Brain microvascular endothelial cell (primary cell): ENCODE results near the gene SLC28A2.

Experiments
- DNase-seq: peaks from one replicate; pipeline ENCODE4 v3.0.0-alpha.2; 2020
- H3K27ac ChIP-seq: fragments of 250-450 bp; sonication (Bioruptor Pico); 2 replicates; pipeline ENCODE4 v1.5.1; 2020; ENCODE audit warnings: mild to moderate bottlenecking, moderate library complexity
- H3K27me3 ChIP-seq: fragments of 250-450 bp; sonication (Bioruptor Pico); replicated peaks from 2 replicates; pipeline ENCODE4 v1.5.1; 2020; ENCODE audit warnings: mild to moderate bottlenecking
- H3K36me3 ChIP-seq: fragments of 250-450 bp; sonication (Bioruptor Pico); replicated peaks from 2 replicates; pipeline ENCODE4 v1.5.1; 2020; ENCODE audit warnings: mild to moderate bottlenecking
- H3K4me3 ChIP-seq: 2 replicates; pipeline ENCODE4 v1.5.1; 2011; ENCODE audit warnings: low read depth, mild to moderate bottlenecking, control low read depth, low read length, moderate library complexity
- in situ Hi-C: cut with HindIII; loops from 2 replicates; pipeline ENCODE4 v1.10.0; 2017; ENCODE audit warnings: low sequenced_read_pairs, low pct_ligation_motif_present
- TF ChIP-seq, protein P1 (sequence below): IDR thresholded peaks from 2 replicates; pipeline ENCODE4 v1.5.1; 2011; ENCODE audit warnings: low read depth, mild to moderate bottlenecking, moderate library complexity, low read length, control low read depth, inconsistent platforms; ENCODE audit errors: missing control alignments

The SLC28A2 gene

DNA sequence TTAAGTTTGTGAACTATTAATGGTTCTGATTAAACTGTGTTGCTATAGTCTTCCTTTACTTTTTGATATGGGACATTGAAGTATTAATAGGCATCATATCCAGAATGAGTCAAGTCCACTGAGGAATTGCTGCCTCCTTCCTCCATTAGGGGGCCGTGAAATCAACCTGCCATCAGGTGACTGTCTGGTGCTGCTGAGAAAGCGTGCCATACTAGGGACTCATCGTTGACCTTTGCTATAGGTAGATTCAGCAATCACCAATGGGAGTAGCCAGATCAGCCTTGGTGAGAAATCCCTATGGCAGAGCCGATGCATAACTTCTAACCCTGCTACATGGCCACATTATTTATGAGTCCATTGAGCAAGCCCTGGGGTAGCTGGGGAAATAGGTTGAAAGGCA is 30.1 kb upstream of the SLC28A2 start:
- no peak overlapping the region for H3K4me3 ChIP-seq
- no peak overlapping the region for H3K27ac ChIP-seq
- in situ Hi-C loops, result no loop called here
- H3K36me3 ChIP-seq, result no peaks in the 10 kb centered on the region
- no peaks in the 10 kb centered on the region for H3K27me3 ChIP-seq
- TF ChIP-seq, protein P1, sequence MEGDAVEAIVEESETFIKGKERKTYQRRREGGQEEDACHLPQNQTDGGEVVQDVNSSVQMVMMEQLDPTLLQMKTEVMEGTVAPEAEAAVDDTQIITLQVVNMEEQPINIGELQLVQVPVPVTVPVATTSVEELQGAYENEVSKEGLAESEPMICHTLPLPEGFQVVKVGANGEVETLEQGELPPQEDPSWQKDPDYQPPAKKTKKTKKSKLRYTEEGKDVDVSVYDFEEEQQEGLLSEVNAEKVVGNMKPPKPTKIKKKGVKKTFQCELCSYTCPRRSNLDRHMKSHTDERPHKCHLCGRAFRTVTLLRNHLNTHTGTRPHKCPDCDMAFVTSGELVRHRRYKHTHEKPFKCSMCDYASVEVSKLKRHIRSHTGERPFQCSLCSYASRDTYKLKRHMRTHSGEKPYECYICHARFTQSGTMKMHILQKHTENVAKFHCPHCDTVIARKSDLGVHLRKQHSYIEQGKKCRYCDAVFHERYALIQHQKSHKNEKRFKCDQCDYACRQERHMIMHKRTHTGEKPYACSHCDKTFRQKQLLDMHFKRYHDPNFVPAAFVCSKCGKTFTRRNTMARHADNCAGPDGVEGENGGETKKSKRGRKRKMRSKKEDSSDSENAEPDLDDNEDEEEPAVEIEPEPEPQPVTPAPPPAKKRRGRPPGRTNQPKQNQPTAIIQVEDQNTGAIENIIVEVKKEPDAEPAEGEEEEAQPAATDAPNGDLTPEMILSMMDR, result no peak
- no peak for DNase-seq

GRCh38 chr15:45224621-45225217 is 27.3 kb upstream of the SLC28A2 start:
- DNase-seq, result no peak
- H3K27me3 ChIP-seq, result no peaks in the 10 kb centered on the region
- TF ChIP-seq, protein P1, result no peak
- H3K27ac ChIP-seq, result no peak overlapping the region
- in situ Hi-C loops, result no loop called here
- no peaks in the 10 kb centered on the region for H3K36me3 ChIP-seq
- no peak overlapping the region for H3K4me3 ChIP-seq

- H3K36me3 ChIP-seq, result no peaks in the 10 kb centered on the region
- TF ChIP-seq, protein P1, result no peak
- no peaks in the 10 kb centered on the region for H3K27me3 ChIP-seq
- H3K4me3 ChIP-seq, result no peak overlapping the region
- DNase-seq, result no peak
- in situ Hi-C loops, result no loop called here
- H3K27ac ChIP-seq, result no peak overlapping the region
Measured at GRCh38 chr15:45225506-45226273, 26.3 kb upstream of the SLC28A2 start.

GRCh38 chr15:45228931-45229330 is 23.1 kb upstream of the SLC28A2 start:
- H3K4me3 ChIP-seq, result no peak overlapping the region
- DNase-seq, result no peak
- TF ChIP-seq, protein P1, result no peak
- no peaks in the 10 kb centered on the region for H3K27me3 ChIP-seq
- no peak overlapping the region for H3K27ac ChIP-seq
- no peaks in the 10 kb centered on the region for H3K36me3 ChIP-seq
- in situ Hi-C loops, result no loop called here

GRCh38 chr15:45230245-45230965 is 21.6 kb upstream of the SLC28A2 start:
- Histone ChIP-seq H3K36me3 (no peaks in the 10 kb centered on the region), H3K4me3 (no peak overlapping the region), H3K27ac (no peak overlapping the region), H3K27me3 (no peaks in the 10 kb centered on the region)
- in situ Hi-C loops, result no loop called here
- TF ChIP-seq, protein P1, result no peak
- no peak for DNase-seq
